ENCODE data around the gene TMBIM4. TPM values are rescaled to one million over a fixed set of nuclear protein-coding genes. Genes with fewer than 3 reads are reported as not detected.

The TMBIM4 gene
- total RNA-seq, 1 experiment from 2014 or later: 60.3 TPM

GRCh38 chr12:66164349-66164821 lies 5.4 kb downstream of the TMBIM4 start:
- Histone ChIP-seq H3K4me1 (no peaks in the 10 kb centered on the region), H3K27me3 (replicated peaks; ENCODE audit: control insufficient read depth, insufficient read depth, low read length) (no peaks in the 10 kb centered on the region), H3K9me3 (0 out of 2 replicates have a peak, but pooled peaks cover 5% of the 10 kb centered on the region), H3K4me3 (ENCODE audit: low read depth, low read length) (no peak overlapping the region), H3K36me3 (ENCODE audit: control insufficient read depth, insufficient read depth, low read length) (no peaks in the 10 kb centered on the region)
- CTCF ChIA-PET: no interaction called here
- Mint-ChIP-seq H3K27me3 (ENCODE audit: insufficient read depth, unreplicated experiment) (no peaks in the 10 kb centered on the region), H3K4me1 (ENCODE audit: low read depth, unreplicated experiment) (peaks cover 15% of the 10 kb centered on the region), H3K4me3 (ENCODE audit: unreplicated experiment) (no peak overlapping the region), H3K36me3 (ENCODE audit: insufficient read depth, unreplicated experiment) (peaks cover 5% of the 10 kb centered on the region), H3K9me3 (ENCODE audit: unreplicated experiment) (no peaks in the 10 kb centered on the region), H3K27ac (ENCODE audit: unreplicated experiment) (no peak overlapping the region)
- no peak for DNase-seq
- POLR2A ChIA-PET: no interaction called here
- no TSS peak for BruUV-seq (replicated peaks)
- intact Hi-C loops (cut with micrococcal nuclease; ENCODE audit: unreplicated experiment): no loop called here
- TF ChIP-seq, protein P1, sequence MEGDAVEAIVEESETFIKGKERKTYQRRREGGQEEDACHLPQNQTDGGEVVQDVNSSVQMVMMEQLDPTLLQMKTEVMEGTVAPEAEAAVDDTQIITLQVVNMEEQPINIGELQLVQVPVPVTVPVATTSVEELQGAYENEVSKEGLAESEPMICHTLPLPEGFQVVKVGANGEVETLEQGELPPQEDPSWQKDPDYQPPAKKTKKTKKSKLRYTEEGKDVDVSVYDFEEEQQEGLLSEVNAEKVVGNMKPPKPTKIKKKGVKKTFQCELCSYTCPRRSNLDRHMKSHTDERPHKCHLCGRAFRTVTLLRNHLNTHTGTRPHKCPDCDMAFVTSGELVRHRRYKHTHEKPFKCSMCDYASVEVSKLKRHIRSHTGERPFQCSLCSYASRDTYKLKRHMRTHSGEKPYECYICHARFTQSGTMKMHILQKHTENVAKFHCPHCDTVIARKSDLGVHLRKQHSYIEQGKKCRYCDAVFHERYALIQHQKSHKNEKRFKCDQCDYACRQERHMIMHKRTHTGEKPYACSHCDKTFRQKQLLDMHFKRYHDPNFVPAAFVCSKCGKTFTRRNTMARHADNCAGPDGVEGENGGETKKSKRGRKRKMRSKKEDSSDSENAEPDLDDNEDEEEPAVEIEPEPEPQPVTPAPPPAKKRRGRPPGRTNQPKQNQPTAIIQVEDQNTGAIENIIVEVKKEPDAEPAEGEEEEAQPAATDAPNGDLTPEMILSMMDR (IDR thresholded peaks at IDR 0.05; ENCODE audit: insufficient read depth in 1 of 2, low read depth in 1 of 2, low read length in 1 of 2, severe bottlenecking in 1 of 2, unreplicated experiment in 1 of 2): no peak

GRCh38 chr12:66163289-66163688 lies 6.5 kb downstream of the TMBIM4 start:
- Mint-ChIP-seq H3K4me1 (ENCODE audit: low read depth, unreplicated experiment) (peaks cover 6% of the 10 kb centered on the region), H3K36me3 (ENCODE audit: insufficient read depth, unreplicated experiment) (no peaks in the 10 kb centered on the region), H3K9me3 (ENCODE audit: unreplicated experiment) (no peaks in the 10 kb centered on the region), H3K27ac (ENCODE audit: unreplicated experiment) (no peak overlapping the region), H3K27me3 (ENCODE audit: insufficient read depth, unreplicated experiment) (no peaks in the 10 kb centered on the region), H3K4me3 (ENCODE audit: unreplicated experiment) (no peak overlapping the region)
- Histone ChIP-seq H3K4me1 (no peaks in the 10 kb centered on the region), H3K9me3 (0 out of 2 replicates have a peak, but pooled peaks cover 5% of the 10 kb centered on the region), H3K4me3 (ENCODE audit: low read depth, low read length) (no peak overlapping the region), H3K36me3 (ENCODE audit: control insufficient read depth, insufficient read depth, low read length) (no peaks in the 10 kb centered on the region; the same call in 1 of the 2 replicates), H3K27me3 (replicated peaks; ENCODE audit: control insufficient read depth, insufficient read depth, low read length) (no peaks in the 10 kb centered on the region)
- POLR2A ChIA-PET: no interaction called here
- BruUV-seq (replicated peaks): no TSS peak
- no peak for DNase-seq
- intact Hi-C loops (cut with micrococcal nuclease; ENCODE audit: unreplicated experiment): no loop called here
- CTCF ChIA-PET: no interaction called here
- TF ChIP-seq, protein P1 (IDR thresholded peaks at IDR 0.05; ENCODE audit: insufficient read depth in 1 of 2, low read depth in 1 of 2, low read length in 1 of 2, severe bottlenecking in 1 of 2, unreplicated experiment in 1 of 2): no peak

DNA sequence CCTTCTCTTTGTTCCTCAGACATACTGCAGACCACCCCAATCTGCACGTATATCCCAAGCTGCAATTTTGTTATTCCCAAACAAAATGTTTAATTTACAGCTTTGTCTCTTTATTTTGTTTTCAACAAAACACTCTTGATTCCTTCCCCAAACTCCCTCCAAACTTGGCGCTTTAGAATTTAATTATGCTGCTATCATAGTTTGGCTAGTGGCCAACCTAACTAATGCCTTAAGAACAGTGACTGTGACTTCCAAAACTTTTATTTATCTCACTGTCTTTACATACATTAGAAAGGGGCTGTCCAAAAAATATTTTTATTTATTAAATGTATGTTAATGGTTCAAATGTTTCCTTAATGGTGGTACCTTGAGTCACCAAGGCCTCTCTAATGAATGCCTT lies 7.1 kb downstream of the TMBIM4 start:
- no peak overlapping the region for H3K27ac Mint-ChIP-seq (ENCODE audit: unreplicated experiment)

More for the DNA sequence above, 7.1 kb downstream of the TMBIM4 start:
- peaks cover under 1% of the 10 kb centered on the region for H3K4me1 Mint-ChIP-seq (ENCODE audit: low read depth, unreplicated experiment)
- no peaks in the 10 kb centered on the region for H3K9me3 Mint-ChIP-seq (ENCODE audit: unreplicated experiment)
- TF ChIP-seq, protein P1 (IDR thresholded peaks at IDR 0.05; ENCODE audit: insufficient read depth in 1 of 2, low read depth in 1 of 2, low read length in 1 of 2, severe bottlenecking in 1 of 2, unreplicated experiment in 1 of 2): no peak
- no peak overlapping the region for H3K4me3 Mint-ChIP-seq (ENCODE audit: unreplicated experiment)
- intact Hi-C loops (cut with micrococcal nuclease; ENCODE audit: unreplicated experiment): no loop called here
- no peaks in the 10 kb centered on the region; the same call in 1 of the 2 replicates for H3K36me3 ChIP-seq (ENCODE audit: control insufficient read depth, insufficient read depth, low read length)
- BruUV-seq (replicated peaks): no TSS peak
- H3K27me3 ChIP-seq (replicated peaks; ENCODE audit: control insufficient read depth, insufficient read depth, low read length): no peaks in the 10 kb centered on the region
- CTCF ChIA-PET: no interaction called here
- H3K27me3 Mint-ChIP-seq (ENCODE audit: insufficient read depth, unreplicated experiment): no peaks in the 10 kb centered on the region
- no peak for DNase-seq
- H3K4me1 ChIP-seq: no peaks in the 10 kb centered on the region
- H3K4me3 ChIP-seq (ENCODE audit: low read depth, low read length): no peak overlapping the region
- POLR2A ChIA-PET: no interaction called here
- 0 out of 2 replicates have a peak, but pooled peaks cover 5% of the 10 kb centered on the region for H3K9me3 ChIP-seq
- H3K36me3 Mint-ChIP-seq (ENCODE audit: insufficient read depth, unreplicated experiment): peaks cover 2% of the 10 kb centered on the region

Data from Caco-2 (cell line).